ENCODE results near the gene GATD1.

DNA sequence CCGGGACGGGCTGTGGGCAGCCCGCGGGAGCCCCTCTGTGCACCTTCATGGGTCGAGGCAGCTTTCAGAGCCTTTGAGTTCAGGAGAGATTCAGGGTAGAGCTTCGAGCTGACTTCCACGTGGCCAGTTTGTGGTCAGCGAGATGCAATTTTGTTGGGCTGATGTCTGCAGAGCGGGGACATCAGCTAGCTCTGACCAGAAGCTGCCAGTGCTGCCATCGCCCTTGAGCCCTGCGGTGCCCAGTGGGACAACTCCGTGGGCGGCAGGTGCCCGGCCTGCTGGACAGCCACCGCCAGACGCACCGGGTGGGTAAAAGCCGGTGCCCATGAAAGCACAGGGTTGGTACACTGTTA lies 29.3 kb downstream of the GATD1 start:
- TF ChIP-seq POLR2A (IDR thresholded peaks at IDR 0.05): no peak
- TF ChIP-seq, protein P1, sequence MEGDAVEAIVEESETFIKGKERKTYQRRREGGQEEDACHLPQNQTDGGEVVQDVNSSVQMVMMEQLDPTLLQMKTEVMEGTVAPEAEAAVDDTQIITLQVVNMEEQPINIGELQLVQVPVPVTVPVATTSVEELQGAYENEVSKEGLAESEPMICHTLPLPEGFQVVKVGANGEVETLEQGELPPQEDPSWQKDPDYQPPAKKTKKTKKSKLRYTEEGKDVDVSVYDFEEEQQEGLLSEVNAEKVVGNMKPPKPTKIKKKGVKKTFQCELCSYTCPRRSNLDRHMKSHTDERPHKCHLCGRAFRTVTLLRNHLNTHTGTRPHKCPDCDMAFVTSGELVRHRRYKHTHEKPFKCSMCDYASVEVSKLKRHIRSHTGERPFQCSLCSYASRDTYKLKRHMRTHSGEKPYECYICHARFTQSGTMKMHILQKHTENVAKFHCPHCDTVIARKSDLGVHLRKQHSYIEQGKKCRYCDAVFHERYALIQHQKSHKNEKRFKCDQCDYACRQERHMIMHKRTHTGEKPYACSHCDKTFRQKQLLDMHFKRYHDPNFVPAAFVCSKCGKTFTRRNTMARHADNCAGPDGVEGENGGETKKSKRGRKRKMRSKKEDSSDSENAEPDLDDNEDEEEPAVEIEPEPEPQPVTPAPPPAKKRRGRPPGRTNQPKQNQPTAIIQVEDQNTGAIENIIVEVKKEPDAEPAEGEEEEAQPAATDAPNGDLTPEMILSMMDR (IDR thresholded peaks at IDR 0.05): no peak

Measured in testis (tissue), 2 donors.